Neural cell (in vitro differentiated cells): ENCODE measurements around the gene HEBP1.

Source experiments
- MXI1 ChIP-seq: fragments of 450-650 bp; conservative IDR thresholded peaks from 2 replicates; pipeline ENCODE4 v1.6.1; 2014; ENCODE audit warnings: antibody characterized with exemption, mild to moderate bottlenecking; ENCODE audit not compliant: poor library complexity, severe bottlenecking
- RAD21 ChIP-seq: fragments of 450-650 bp; conservative IDR thresholded peaks from 2 replicates; pipeline ENCODE4 v1.6.1; 2014; ENCODE audit warnings: antibody characterized with exemption, mild to moderate bottlenecking, moderate library complexity
- SMC3 ChIP-seq: fragments of 450-650 bp; conservative IDR thresholded peaks from 2 replicates; pipeline ENCODE4 v1.6.1; 2014; ENCODE audit warnings: antibody characterized with exemption, mild to moderate bottlenecking, moderate library complexity; ENCODE audit not compliant: poor library complexity
- TAF1 ChIP-seq: IDR thresholded peaks from 2 replicates; pipeline ENCODE4 v1.6.1; 2012; ENCODE audit warnings: low read depth
- TF ChIP-seq, protein P1 (sequence below): fragments of 450-650 bp; IDR thresholded peaks from 2 replicates; pipeline ENCODE4 v1.5.1; 2014; ENCODE audit warnings: antibody characterized with exemption, mild to moderate bottlenecking, moderate library complexity; ENCODE audit not compliant: poor library complexity, severe bottlenecking
- TF ChIP-seq, protein P2 (sequence below): IDR thresholded peaks from 2 replicates; pipeline ENCODE4 v1.6.1; 2012; ENCODE audit warnings: borderline replicate concordance

DNA sequence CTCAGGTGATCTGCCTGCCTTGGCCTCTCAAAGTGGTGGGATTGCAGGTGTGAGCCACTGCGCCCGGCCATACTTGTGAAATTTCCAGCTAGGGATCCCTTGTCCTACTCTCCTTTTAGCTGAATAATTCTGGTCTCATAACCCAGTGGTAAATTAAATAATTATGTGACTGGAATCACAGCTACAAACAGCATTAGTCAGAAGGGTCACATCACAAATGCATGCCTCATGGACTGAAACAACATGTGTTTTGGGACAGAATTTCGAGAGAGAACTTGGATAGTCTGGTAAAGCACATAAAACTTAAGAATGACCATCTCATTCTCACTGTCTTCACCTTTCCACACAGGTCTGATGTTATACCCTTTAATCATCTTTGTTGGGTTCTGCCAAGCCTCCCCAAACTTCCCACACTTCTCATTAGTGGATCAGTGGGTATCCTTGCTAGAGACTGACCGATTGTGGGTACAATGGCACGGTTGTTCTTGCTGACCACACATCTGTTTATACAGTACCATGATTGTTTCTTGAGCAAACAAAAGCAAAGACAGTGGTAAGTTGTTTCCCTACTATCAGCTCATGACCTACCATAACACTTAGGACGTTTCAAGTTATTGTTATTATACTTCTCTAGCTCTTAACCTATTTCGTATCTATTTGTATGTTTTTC, 53.2 kb downstream of the HEBP1 start:
- TF ChIP-seq MXI1 (no peak), RAD21 (no peak), SMC3 (no peak), TAF1 (no peak)
- TF ChIP-seq, protein P1, sequence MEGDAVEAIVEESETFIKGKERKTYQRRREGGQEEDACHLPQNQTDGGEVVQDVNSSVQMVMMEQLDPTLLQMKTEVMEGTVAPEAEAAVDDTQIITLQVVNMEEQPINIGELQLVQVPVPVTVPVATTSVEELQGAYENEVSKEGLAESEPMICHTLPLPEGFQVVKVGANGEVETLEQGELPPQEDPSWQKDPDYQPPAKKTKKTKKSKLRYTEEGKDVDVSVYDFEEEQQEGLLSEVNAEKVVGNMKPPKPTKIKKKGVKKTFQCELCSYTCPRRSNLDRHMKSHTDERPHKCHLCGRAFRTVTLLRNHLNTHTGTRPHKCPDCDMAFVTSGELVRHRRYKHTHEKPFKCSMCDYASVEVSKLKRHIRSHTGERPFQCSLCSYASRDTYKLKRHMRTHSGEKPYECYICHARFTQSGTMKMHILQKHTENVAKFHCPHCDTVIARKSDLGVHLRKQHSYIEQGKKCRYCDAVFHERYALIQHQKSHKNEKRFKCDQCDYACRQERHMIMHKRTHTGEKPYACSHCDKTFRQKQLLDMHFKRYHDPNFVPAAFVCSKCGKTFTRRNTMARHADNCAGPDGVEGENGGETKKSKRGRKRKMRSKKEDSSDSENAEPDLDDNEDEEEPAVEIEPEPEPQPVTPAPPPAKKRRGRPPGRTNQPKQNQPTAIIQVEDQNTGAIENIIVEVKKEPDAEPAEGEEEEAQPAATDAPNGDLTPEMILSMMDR: no peak
- TF ChIP-seq, protein P2, sequence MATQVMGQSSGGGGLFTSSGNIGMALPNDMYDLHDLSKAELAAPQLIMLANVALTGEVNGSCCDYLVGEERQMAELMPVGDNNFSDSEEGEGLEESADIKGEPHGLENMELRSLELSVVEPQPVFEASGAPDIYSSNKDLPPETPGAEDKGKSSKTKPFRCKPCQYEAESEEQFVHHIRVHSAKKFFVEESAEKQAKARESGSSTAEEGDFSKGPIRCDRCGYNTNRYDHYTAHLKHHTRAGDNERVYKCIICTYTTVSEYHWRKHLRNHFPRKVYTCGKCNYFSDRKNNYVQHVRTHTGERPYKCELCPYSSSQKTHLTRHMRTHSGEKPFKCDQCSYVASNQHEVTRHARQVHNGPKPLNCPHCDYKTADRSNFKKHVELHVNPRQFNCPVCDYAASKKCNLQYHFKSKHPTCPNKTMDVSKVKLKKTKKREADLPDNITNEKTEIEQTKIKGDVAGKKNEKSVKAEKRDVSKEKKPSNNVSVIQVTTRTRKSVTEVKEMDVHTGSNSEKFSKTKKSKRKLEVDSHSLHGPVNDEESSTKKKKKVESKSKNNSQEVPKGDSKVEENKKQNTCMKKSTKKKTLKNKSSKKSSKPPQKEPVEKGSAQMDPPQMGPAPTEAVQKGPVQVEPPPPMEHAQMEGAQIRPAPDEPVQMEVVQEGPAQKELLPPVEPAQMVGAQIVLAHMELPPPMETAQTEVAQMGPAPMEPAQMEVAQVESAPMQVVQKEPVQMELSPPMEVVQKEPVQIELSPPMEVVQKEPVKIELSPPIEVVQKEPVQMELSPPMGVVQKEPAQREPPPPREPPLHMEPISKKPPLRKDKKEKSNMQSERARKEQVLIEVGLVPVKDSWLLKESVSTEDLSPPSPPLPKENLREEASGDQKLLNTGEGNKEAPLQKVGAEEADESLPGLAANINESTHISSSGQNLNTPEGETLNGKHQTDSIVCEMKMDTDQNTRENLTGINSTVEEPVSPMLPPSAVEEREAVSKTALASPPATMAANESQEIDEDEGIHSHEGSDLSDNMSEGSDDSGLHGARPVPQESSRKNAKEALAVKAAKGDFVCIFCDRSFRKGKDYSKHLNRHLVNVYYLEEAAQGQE: no peak
